T47D (cell line): ENCODE measurements around the gene PHETA2.

Source experiments
- DNase-seq, 2 experiments: peaks; one replicate each; pipeline versions ENCODE4 v3.0.0 to v3.0.0-alpha.2; 2011 to 2012; ENCODE audit warnings: low read depth in 1 of 2, low spot score in 1 of 2
- JUND ChIP-seq: IDR thresholded peaks from 2 replicates; pipeline ENCODE4 v1.6.1; 2012; ENCODE audit warnings: low read depth
- in situ Hi-C: cut with HindIII; loops from 2 replicates; pipeline ENCODE4 v1.10.0; 2016; ENCODE audit warnings: low sequenced_read_pairs, low pct_unique_long_range_greater_than_20kb

PHETA2 gene, protein sequence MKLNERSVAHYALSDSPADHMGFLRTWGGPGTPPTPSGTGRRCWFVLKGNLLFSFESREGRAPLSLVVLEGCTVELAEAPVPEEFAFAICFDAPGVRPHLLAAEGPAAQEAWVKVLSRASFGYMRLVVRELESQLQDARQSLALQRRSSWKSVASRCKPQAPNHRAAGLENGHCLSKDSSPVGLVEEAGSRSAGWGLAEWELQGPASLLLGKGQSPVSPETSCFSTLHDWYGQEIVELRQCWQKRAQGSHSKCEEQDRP

GRCh38 chr22:42074132-42074811, at the start of gene PHETA2:
Gene PHETA2 (plus strand): TSS chr22:42074248. CDS start chr22:42077294, 3,046 bp downstream.
- in situ Hi-C loops, result no loop called here
- DNase-seq, result peak in 1 of 2 experiments; percentile 41
- TF ChIP-seq JUND, result no peak

- in situ Hi-C loops, result no loop called here
- no peak for DNase-seq
These were observed 48.6 kb upstream of the PHETA2 start for GRCh38 chr22:42025421-42025820.

GRCh38 chr22:42026705-42027104, 47.3 kb upstream of the PHETA2 start:
- TF ChIP-seq JUND, result no peak
- in situ Hi-C loops, result no loop called here
- no peak for DNase-seq

More at GRCh38 chr22:42025421-42025820, 48.6 kb upstream of the PHETA2 start:
- no peak for TF ChIP-seq JUND

DNA sequence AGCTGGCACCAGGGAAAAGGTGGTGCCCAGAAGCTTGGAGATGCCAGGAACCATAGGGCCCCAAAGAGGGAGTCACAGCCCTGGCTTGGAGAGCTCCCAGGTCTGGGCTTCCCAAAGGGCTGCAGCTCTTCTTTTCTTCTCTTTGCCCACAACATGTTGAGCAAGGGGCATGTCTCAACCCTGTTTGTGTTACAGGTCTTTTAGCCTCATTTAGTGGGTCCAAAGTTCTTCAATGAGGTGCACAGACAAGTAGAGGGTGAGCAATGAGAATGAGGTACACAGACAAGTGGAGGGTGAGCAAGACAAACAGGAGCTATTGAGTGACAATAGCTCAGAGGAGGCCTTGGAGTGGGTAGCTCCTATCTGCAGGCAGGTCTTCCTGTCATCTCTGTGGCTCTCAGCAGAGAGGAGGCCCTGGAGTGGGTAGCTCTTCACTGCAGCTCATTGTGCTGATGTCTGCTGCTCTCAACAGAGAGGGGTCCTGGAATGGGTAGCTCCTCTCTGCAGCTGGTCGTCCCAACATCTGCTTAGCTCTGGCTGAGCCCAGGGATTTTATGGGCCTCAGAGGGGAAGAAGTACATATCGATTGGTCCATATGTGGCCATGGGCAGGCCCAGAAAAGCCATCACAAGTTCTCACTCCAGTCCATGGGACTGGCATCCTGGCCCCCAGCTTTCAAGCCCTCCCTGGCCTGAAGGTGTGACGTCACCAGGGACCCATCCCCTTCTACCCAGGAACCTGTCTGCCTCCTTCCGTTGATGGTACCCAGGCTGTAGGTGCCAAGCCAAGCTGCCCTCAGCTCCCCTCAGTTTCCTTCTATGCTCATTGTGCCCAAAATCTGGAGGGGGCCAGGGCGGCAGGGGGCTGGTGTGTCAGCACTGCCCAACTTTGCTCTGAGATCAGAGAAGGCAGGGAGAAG, 40.5 kb upstream of the PHETA2 start:
- in situ Hi-C loops, result no loop called here
- peak in 1 of 2 experiments; percentile 1 for DNase-seq
- TF ChIP-seq JUND, result no peak

GRCh38 chr22:42035256-42035655, 38.8 kb upstream of the PHETA2 start:
- no peak for DNase-seq
- in situ Hi-C loops, result no loop called here
- no peak for TF ChIP-seq JUND

- in situ Hi-C loops, result no loop called here
- no peak for DNase-seq
- no peak for TF ChIP-seq JUND
These were observed 34.8 kb upstream of the PHETA2 start for GRCh38 chr22:42039271-42039670.

- in situ Hi-C loops, result no loop called here
- TF ChIP-seq JUND, result no peak
These were observed 32.3 kb upstream of the PHETA2 start for GRCh38 chr22:42041784-42042183.

DNA sequence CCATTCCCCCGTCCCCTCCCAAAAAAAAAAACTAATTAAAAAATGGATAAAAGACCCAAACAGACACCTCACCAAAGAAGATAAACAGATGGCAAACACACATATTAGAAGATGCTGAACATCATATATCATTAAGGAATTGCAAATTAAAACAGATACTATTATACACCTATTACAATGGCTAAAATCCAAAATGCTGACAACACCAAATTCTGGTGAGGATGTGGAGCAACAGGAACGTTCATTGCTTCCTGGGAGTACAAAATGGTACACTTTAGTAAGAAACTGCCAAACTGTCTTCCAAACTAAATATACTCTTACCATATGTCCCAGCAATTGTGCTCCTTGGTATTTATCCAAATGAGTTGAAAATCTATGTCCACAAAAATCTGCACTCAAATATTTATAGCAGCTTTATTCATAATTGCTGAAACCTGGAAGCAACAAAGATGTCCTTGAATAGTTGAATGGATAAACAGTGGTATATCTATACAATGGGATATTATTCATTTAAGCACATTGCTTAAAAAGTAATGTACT, 23.3 kb upstream of the PHETA2 start:
- DNase-seq, result no peak
- no peak for TF ChIP-seq JUND
- in situ Hi-C loops, result no loop called here

More at GRCh38 chr22:42041784-42042183, 32.3 kb upstream of the PHETA2 start:
- DNase-seq, result no peak

GRCh38 chr22:42052765-42053164, 21.3 kb upstream of the PHETA2 start:
- no peak for DNase-seq
- TF ChIP-seq JUND, result no peak
- in situ Hi-C loops, result no loop called here

DNA sequence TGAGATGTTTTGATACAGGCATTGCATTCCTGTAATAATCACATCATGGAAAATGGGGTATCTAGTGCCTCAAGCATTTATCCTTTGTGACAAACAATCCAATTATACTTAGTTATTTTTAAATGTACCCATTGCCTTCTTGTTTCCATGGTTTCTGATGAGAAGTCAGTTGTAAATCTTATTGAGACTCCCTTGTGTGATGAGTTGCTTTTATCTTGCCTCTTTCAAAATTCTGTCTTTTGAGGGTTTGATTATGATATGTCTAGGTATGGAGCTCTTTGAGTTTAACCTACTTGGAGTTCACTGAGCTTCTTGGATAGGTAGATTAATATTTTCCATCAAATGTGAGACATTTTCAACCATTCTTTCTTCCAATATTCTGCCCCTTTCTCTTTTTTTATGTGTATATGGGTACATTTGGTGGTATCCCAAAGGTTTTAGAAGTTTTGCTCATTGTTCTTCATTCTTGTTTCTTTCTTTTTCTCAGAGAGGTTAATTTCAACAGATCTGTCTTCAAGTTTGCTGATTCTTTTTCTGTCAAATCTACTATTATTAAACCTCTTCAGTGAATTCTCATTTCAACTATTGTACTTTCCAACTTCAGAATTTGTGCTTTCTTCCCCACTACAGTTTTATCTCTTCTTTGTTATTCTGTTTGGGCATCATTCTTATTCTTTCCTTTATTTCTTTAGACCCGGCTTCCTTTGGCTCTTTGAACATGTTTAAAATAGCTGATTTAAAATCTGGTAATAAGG, 17.1 kb upstream of the PHETA2 start:
- TF ChIP-seq JUND, result no peak
- DNase-seq, result no peak
- in situ Hi-C loops, result no loop called here

GRCh38 chr22:42060489-42060888, 13.6 kb upstream of the PHETA2 start:
- TF ChIP-seq JUND, result no peak
- in situ Hi-C loops, result no loop called here
- DNase-seq, result no peak

- in situ Hi-C loops, result no loop called here
- no peak for DNase-seq
- TF ChIP-seq JUND, result no peak
These were observed 13.0 kb upstream of the PHETA2 start for GRCh38 chr22:42061041-42061440.
